NCI-H526 treated with DMSO at 0.1 percent for 48 hours (cell line): ENCODE results near the gene ARHGEF4.
"Not testable (repeated sequence)": the region's sequence is repeated elsewhere in the genome, so short reads cannot be mapped to it uniquely, and the experiment has no call there.

ENCODE experiments used
- DNase-seq: peaks from one replicate; lab custom pipeline; 2025; lab: John Stamatoyannopoulos, UW

Gene ARHGEF4

GRCh38 chr2:130884503-130884902, 47.8 kb downstream of the ARHGEF4 start:
- peak; percentile 23 for DNase-seq

GRCh38 chr2:130887643-130888042, 50.9 kb downstream of the ARHGEF4 start:
- DNase-seq = no peak

GRCh38 chr2:130890941-130891669, 54.4 kb downstream of the ARHGEF4 start:
- DNase-seq = no peak

- DNase-seq = peak; percentile 92
Measured at GRCh38 chr2:130891966-130892365, 55.3 kb downstream of the ARHGEF4 start.

GRCh38 chr2:130892793-130893785, 56.4 kb downstream of the ARHGEF4 start:
- DNase-seq = peak; percentile 23

- DNase-seq = no peak
Measured at GRCh38 chr2:130894326-130894942, 57.7 kb downstream of the ARHGEF4 start.

- DNase-seq = no peak
Measured at GRCh38 chr2:130896813-130897212, 60.1 kb downstream of the ARHGEF4 start.

GRCh38 chr2:130898553-130898952, 61.8 kb downstream of the ARHGEF4 start:
- no peak for DNase-seq

GRCh38 chr2:130899306-130899705, 62.6 kb downstream of the ARHGEF4 start:
- DNase-seq = no peak

- no peak for DNase-seq
Measured at GRCh38 chr2:130901061-130901460, 64.3 kb downstream of the ARHGEF4 start.

GRCh38 chr2:130901626-130902025, 64.9 kb downstream of the ARHGEF4 start:
- not testable (repeated sequence) for DNase-seq

- no peak for DNase-seq
Measured at GRCh38 chr2:130908832-130909231, 72.1 kb downstream of the ARHGEF4 start.

- no peak for DNase-seq
Measured at GRCh38 chr2:130910931-130911330, 74.2 kb downstream of the ARHGEF4 start.

- no peak for DNase-seq
Measured at GRCh38 chr2:130911482-130911881, 74.8 kb downstream of the ARHGEF4 start.

GRCh38 chr2:130911996-130912395, 75.3 kb downstream of the ARHGEF4 start:
- DNase-seq = peak; percentile 65

- peak; percentile 49 for DNase-seq
Measured at GRCh38 chr2:130912471-130912870, 75.8 kb downstream of the ARHGEF4 start.

- peak; percentile 34 for DNase-seq
Measured at GRCh38 chr2:130913891-130914290, 77.2 kb downstream of the ARHGEF4 start.

- DNase-seq = no peak
Measured at GRCh38 chr2:130915149-130915548, 78.4 kb downstream of the ARHGEF4 start.

GRCh38 chr2:130915595-130916437, 79.1 kb downstream of the ARHGEF4 start:
- no peak for DNase-seq

- DNase-seq = no peak
Measured at GRCh38 chr2:130916438-130916705, 79.7 kb downstream of the ARHGEF4 start.

GRCh38 chr2:130917006-130917688, 80.4 kb downstream of the ARHGEF4 start:
- DNase-seq = no peak
